CD8-positive, alpha-beta memory T cell (primary cell): ENCODE measurements around the gene ATCAY. TPM values are rescaled to one million over a fixed set of nuclear protein-coding genes. Genes with fewer than 3 reads are reported as not detected.

Experiments used
- CTCF ChIA-PET: fragments of 350-600 bp; sonication (Branson Sonifier 250); formaldehyde crosslinking; loops from one replicate; lab custom pipeline; 2021; ENCODE audit warnings: antibody characterized with exemption; lab: Charles Lee
- POLR2A ChIA-PET: fragments of 350-600 bp; sonication (Branson Sonifier 250); formaldehyde crosslinking; loops from one replicate; lab custom pipeline; 2021; ENCODE audit warnings: antibody characterized with exemption; lab: Charles Lee
- DNase-seq, 5 donors: peaks; one replicate each; pipeline versions ENCODE4 v3.0.0 to v3.0.0-alpha.2; 2020 to 2022; ENCODE audit warnings: mixed read lengths in 1 of 5
- H3K27ac ChIP-seq: one replicate; pipeline ENCODE4 v1.7.0; 2013; ENCODE audit warnings: low read depth, mild to moderate bottlenecking, low read length, moderate library complexity
- H3K27me3 ChIP-seq: 2 replicates; pipeline ENCODE4 v1.7.0; 2013; ENCODE audit warnings: low read length, mild to moderate bottlenecking; ENCODE audit not compliant: insufficient read depth, poor library complexity, severe bottlenecking
- H3K36me3 ChIP-seq: 2 replicates; pipeline ENCODE4 v1.7.0; 2013; ENCODE audit warnings: mild to moderate bottlenecking, low read length, moderate library complexity; ENCODE audit not compliant: insufficient read depth
- H3K4me1 ChIP-seq: 2 replicates; pipeline ENCODE4 v1.7.0; 2013; ENCODE audit warnings: mild to moderate bottlenecking, low read length, moderate library complexity; ENCODE audit not compliant: insufficient read depth
- H3K4me3 ChIP-seq: 2 replicates; pipeline ENCODE4 v1.7.0; 2013; ENCODE audit warnings: mild to moderate bottlenecking, low read length
- H3K9me3 ChIP-seq: 2 replicates; pipeline ENCODE4 v1.7.0; 2013; ENCODE audit warnings: mild to moderate bottlenecking, low read length
- H3K27ac Mint-ChIP-seq, 8 donors: one replicate each; pipeline ENCODE4 v1.8.0; 2020 to 2021; ENCODE audit warnings: mixed read lengths in 8 of 8, mild to moderate bottlenecking in 6 of 8, inconsistent platforms in 3 of 8, moderate library complexity in 3 of 8
- H3K27me3 Mint-ChIP-seq, 2 donors: one replicate each; pipeline ENCODE4 v1.8.0; 2020 to 2021; ENCODE audit warnings: mixed read lengths in 2 of 2, mild to moderate bottlenecking in 1 of 2, moderate library complexity in 1 of 2
- H3K36me3 Mint-ChIP-seq, 3 donors: one replicate each; pipeline ENCODE4 v1.8.0; 2020 to 2021; ENCODE audit warnings: mixed read lengths in 3 of 3, inconsistent platforms in 1 of 3, mild to moderate bottlenecking in 1 of 3
- H3K4me1 Mint-ChIP-seq, 3 donors: one replicate each; pipeline ENCODE4 v1.8.0; 2020 to 2021; ENCODE audit warnings: mixed read lengths in 3 of 3, inconsistent platforms in 1 of 3, mild to moderate bottlenecking in 1 of 3
- H3K4me3 Mint-ChIP-seq, 7 donors: one replicate each; pipeline ENCODE4 v1.8.0; 2020 to 2021; ENCODE audit warnings: mixed read lengths in 7 of 7, mild to moderate bottlenecking in 6 of 7, moderate library complexity in 4 of 7, inconsistent platforms in 2 of 7
- H3K9me3 Mint-ChIP-seq, 5 donors: one replicate each; pipeline ENCODE4 v1.8.0; 2020 to 2022; ENCODE audit warnings: mixed read lengths in 5 of 5, mild to moderate bottlenecking in 3 of 5, moderate library complexity in 2 of 5, inconsistent platforms in 1 of 5
- polyA plus RNA-seq: library from polyadenylated mRNA; unstranded; fragments of 300-500 nt; fragmentation: Illumina TruSeq; gene quantifications from one replicate; pipeline ENCODE4 v1.2.3, GENCODE V29; 2021
- total RNA-seq, 2 experiments: library from RNA; stranded (reverse); gene quantifications; one replicate each; pipeline ENCODE4 v1.2.3, GENCODE V29; 2021

Gene ATCAY
- total and polyA plus RNA-seq, 3 experiments from 2014 or later = not detected

- Histone ChIP-seq H3K36me3 (no peaks in the 10 kb centered on the region), H3K9me3 (no peaks in the 10 kb centered on the region), H3K4me3 (no peak overlapping the region), H3K27me3 (no peaks in the 10 kb centered on the region), H3K4me1 (no peaks in the 10 kb centered on the region), H3K27ac (no peak overlapping the region)
- H3K4me1 Mint-ChIP-seq = peaks cover 4 to 7% (median 5%) of the 10 kb centered on the region in 3 donors
- no peaks in the 10 kb centered on the region for H3K9me3 Mint-ChIP-seq
- no peak overlapping the region for H3K4me3 Mint-ChIP-seq
- no peak for DNase-seq
- H3K36me3 Mint-ChIP-seq = no peaks in the 10 kb centered on the region
- ChIA-PET POLR2A (no interaction called here), CTCF (no interaction called here)
- no peaks in the 10 kb centered on the region for H3K27me3 Mint-ChIP-seq
- H3K27ac Mint-ChIP-seq = peak overlapping the region in 2 of 8 donors; percentile 12 to 84
Measured at GRCh38 chr19:3837332-3837731, 43.2 kb upstream of the ATCAY start.

GRCh38 chr19:3837922-3838321 is 42.6 kb upstream of the ATCAY start:
- Histone ChIP-seq H3K27ac (no peak overlapping the region), H3K36me3 (no peaks in the 10 kb centered on the region), H3K9me3 (no peaks in the 10 kb centered on the region), H3K4me1 (no peaks in the 10 kb centered on the region), H3K4me3 (no peak overlapping the region), H3K27me3 (no peaks in the 10 kb centered on the region)
- H3K27me3 Mint-ChIP-seq = no peaks in the 10 kb centered on the region
- ChIA-PET CTCF (no interaction called here), POLR2A (no interaction called here)
- no peak overlapping the region for H3K4me3 Mint-ChIP-seq
- no peaks in the 10 kb centered on the region for H3K9me3 Mint-ChIP-seq
- DNase-seq = no peak
- H3K27ac Mint-ChIP-seq = no peak overlapping the region
- no peaks in the 10 kb centered on the region for H3K36me3 Mint-ChIP-seq
- H3K4me1 Mint-ChIP-seq = peaks cover 4 to 7% (median 5%) of the 10 kb centered on the region in 3 donors

GRCh38 chr19:3838661-3839060 is 41.8 kb upstream of the ATCAY start:
- Mint-ChIP-seq H3K4me3 (no peak overlapping the region), H3K9me3 (no peaks in the 10 kb centered on the region), H3K36me3 (no peaks in the 10 kb centered on the region), H3K27ac (no peak overlapping the region), H3K27me3 (no peaks in the 10 kb centered on the region), H3K4me1 (peaks cover 4 to 7% (median 5%) of the 10 kb centered on the region in 3 donors)
- Histone ChIP-seq H3K4me3 (no peak overlapping the region), H3K27me3 (no peaks in the 10 kb centered on the region), H3K9me3 (no peaks in the 10 kb centered on the region), H3K36me3 (no peaks in the 10 kb centered on the region), H3K27ac (no peak overlapping the region), H3K4me1 (no peaks in the 10 kb centered on the region)
- DNase-seq = no peak
- ChIA-PET POLR2A (no interaction called here), CTCF (no interaction called here)

- ChIA-PET CTCF (no interaction called here), POLR2A (interaction anchor here (0.6 kb wide), 1 partner anchor 75 kb away, joined by 3 read pairs; no protein-coding TSS in a partner anchor)
- Mint-ChIP-seq H3K36me3 (no peaks in the 10 kb centered on the region), H3K27ac (peak overlapping the region in 2 of 8 donors; percentile 36 to 60), H3K9me3 (no peaks in the 10 kb centered on the region), H3K4me1 (peaks cover 4 to 7% (median 5%) of the 10 kb centered on the region in 3 donors), H3K4me3 (no peak overlapping the region), H3K27me3 (no peaks in the 10 kb centered on the region)
- H3K9me3 ChIP-seq = no peaks in the 10 kb centered on the region
- no peaks in the 10 kb centered on the region for H3K36me3 ChIP-seq
- H3K4me1 ChIP-seq = no peaks in the 10 kb centered on the region
- no peak overlapping the region for H3K27ac ChIP-seq
- H3K27me3 ChIP-seq = no peaks in the 10 kb centered on the region
- no peak overlapping the region for H3K4me3 ChIP-seq
- no peak for DNase-seq
Measured at GRCh38 chr19:3839941-3840340, 40.5 kb upstream of the ATCAY start.

GRCh38 chr19:3840804-3841203 is 39.7 kb upstream of the ATCAY start:
- H3K27me3 Mint-ChIP-seq = no peaks in the 10 kb centered on the region
- H3K27ac ChIP-seq = no peak overlapping the region
- H3K4me3 Mint-ChIP-seq = no peak overlapping the region
- ChIA-PET POLR2A (no interaction called here), CTCF (no interaction called here)
- peak overlapping the region in 1 of 8 donors; percentile 40 for H3K27ac Mint-ChIP-seq
- H3K4me1 Mint-ChIP-seq = peaks cover 4 to 7% (median 5%) of the 10 kb centered on the region in 3 donors
- DNase-seq = no peak
- no peaks in the 10 kb centered on the region for H3K36me3 ChIP-seq
- no peaks in the 10 kb centered on the region for H3K9me3 Mint-ChIP-seq
- no peaks in the 10 kb centered on the region for H3K4me1 ChIP-seq
- H3K36me3 Mint-ChIP-seq = no peaks in the 10 kb centered on the region
- no peaks in the 10 kb centered on the region for H3K9me3 ChIP-seq
- no peaks in the 10 kb centered on the region for H3K27me3 ChIP-seq
- H3K4me3 ChIP-seq = no peak overlapping the region

- Mint-ChIP-seq H3K27me3 (peaks cover 0 to 3% of the 10 kb centered on the region in 2 donors), H3K9me3 (no peaks in the 10 kb centered on the region), H3K36me3 (no peaks in the 10 kb centered on the region), H3K4me1 (no peaks in the 10 kb centered on the region), H3K4me3 (no peak overlapping the region), H3K27ac (no peak overlapping the region)
- Histone ChIP-seq H3K4me1 (no peaks in the 10 kb centered on the region), H3K4me3 (no peak overlapping the region), H3K9me3 (no peaks in the 10 kb centered on the region), H3K27ac (no peak overlapping the region), H3K27me3 (no peaks in the 10 kb centered on the region), H3K36me3 (no peaks in the 10 kb centered on the region)
- CTCF ChIA-PET = no interaction called here
- DNase-seq = no peak
- POLR2A ChIA-PET = no interaction called here
Measured at GRCh38 chr19:3842948-3843347, 37.5 kb upstream of the ATCAY start.

GRCh38 chr19:3844596-3844995 is 35.9 kb upstream of the ATCAY start:
- H3K4me1 Mint-ChIP-seq = no peaks in the 10 kb centered on the region
- ChIA-PET CTCF (no interaction called here), POLR2A (no interaction called here)
- no peaks in the 10 kb centered on the region for H3K9me3 Mint-ChIP-seq
- H3K27me3 ChIP-seq = no peaks in the 10 kb centered on the region
- H3K27me3 Mint-ChIP-seq = peaks cover 0 to 3% of the 10 kb centered on the region in 2 donors
- H3K27ac Mint-ChIP-seq = no peak overlapping the region
- no peak overlapping the region for H3K4me3 Mint-ChIP-seq
- no peak for DNase-seq
- no peaks in the 10 kb centered on the region for H3K4me1 ChIP-seq
- no peak overlapping the region for H3K4me3 ChIP-seq
- no peaks in the 10 kb centered on the region for H3K9me3 ChIP-seq
- no peaks in the 10 kb centered on the region for H3K36me3 ChIP-seq
- H3K27ac ChIP-seq = no peak overlapping the region
- H3K36me3 Mint-ChIP-seq = no peaks in the 10 kb centered on the region

- Mint-ChIP-seq H3K4me3 (no peak overlapping the region), H3K27me3 (peaks cover 0 to 3% of the 10 kb centered on the region in 2 donors), H3K36me3 (no peaks in the 10 kb centered on the region), H3K4me1 (no peaks in the 10 kb centered on the region), H3K9me3 (peaks cover 0 to 3% (median 0%) of the 10 kb centered on the region in 5 donors), H3K27ac (no peak overlapping the region)
- H3K4me3 ChIP-seq = no peak overlapping the region
- POLR2A ChIA-PET = interaction anchor here (0.6 kb wide), 1 partner anchor 50 kb away, joined by 3 read pairs; no protein-coding TSS in a partner anchor
- CTCF ChIA-PET = interaction anchor here (0.7 to 1.4 kb wide), 5 partner anchors 13 to 164 kb away, joined by 3 to 6 read pairs (median 3); partner anchors contain the start of genes APBA3 and MRPL54
- DNase-seq = peak; percentile 26 to 62 (median 36)
- no peaks in the 10 kb centered on the region for H3K4me1 ChIP-seq
- H3K27me3 ChIP-seq = no peaks in the 10 kb centered on the region
- peak overlapping the region; percentile 9 for H3K27ac ChIP-seq
- no peaks in the 10 kb centered on the region for H3K36me3 ChIP-seq
- no peaks in the 10 kb centered on the region for H3K9me3 ChIP-seq
Measured at GRCh38 chr19:3849092-3849491, 31.4 kb upstream of the ATCAY start.
